ENCODE measurements around the gene TEKT2. TPM values are rescaled to one million over a fixed set of nuclear protein-coding genes. Genes with fewer than 3 reads are reported as not detected.

The TEKT2 gene
- total and polyA plus RNA-seq, 2 of the 4 experiments (the other 2 are of a cell fraction): 0.18 TPM; not detected in 1

DNA sequence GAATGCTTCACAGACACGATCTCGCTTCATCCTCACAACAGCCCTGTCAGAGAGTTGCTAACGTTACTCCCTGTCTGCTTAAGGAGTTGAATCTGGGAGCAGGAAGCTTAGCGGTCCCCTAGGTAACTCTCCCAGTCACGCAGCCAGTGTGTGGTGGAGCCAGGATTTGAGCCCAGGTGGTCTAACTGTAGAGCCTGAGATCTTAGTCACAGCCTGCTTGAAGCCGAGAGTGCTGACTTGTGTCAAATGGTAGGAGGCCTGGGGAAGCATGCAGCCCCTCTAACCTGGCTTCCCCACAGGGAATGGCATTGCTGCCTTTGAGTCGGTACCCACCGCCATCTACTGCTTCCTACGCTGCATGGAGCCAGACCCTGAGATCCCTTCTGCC, 8.9 kb downstream of the TEKT2 start:
- no peak for DNase-seq
- 100% methylated on average over 3 of the region's 9 CpGs; no CpG with 5 or more reads in 1 of the 2 experiments for WGBS, 2 experiments (ENCODE audit: extremely low coverage in 2 of 2, insufficient read length in 1 of 2)
- POLR2A ChIA-PET (ENCODE audit: unreplicated experiment): no interaction called here
- H3K27me3 ChIP-seq (ENCODE audit: control insufficient read depth, insufficient read depth, low read length): no peaks in the 10 kb centered on the region
- TF ChIP-seq, protein P1, sequence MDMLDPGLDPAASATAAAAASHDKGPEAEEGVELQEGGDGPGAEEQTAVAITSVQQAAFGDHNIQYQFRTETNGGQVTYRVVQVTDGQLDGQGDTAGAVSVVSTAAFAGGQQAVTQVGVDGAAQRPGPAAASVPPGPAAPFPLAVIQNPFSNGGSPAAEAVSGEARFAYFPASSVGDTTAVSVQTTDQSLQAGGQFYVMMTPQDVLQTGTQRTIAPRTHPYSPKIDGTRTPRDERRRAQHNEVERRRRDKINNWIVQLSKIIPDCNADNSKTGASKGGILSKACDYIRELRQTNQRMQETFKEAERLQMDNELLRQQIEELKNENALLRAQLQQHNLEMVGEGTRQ (IDR thresholded peaks at IDR 0.05; ENCODE audit: low read depth, low read length): no peak
- TF ChIP-seq SMC3 (IDR thresholded peaks at IDR 0.05; ENCODE audit: low read depth, low read length) (no peak), NFE2L2 (IDR thresholded peaks at IDR 0.05; ENCODE audit: low read depth, low read length) (no peak), RFX5 (IDR thresholded peaks at IDR 0.05; ENCODE audit: low read depth, low read length) (no peak), CEBPB (IDR thresholded peaks at IDR 0.05; ENCODE audit: low read depth, low read length) (no peak), MAFK (IDR thresholded peaks at IDR 0.05; ENCODE audit: low read depth, low read length) (no peak), MAZ (IDR thresholded peaks at IDR 0.05; ENCODE audit: borderline replicate concordance, low read depth, low read length) (no peak), FOS (IDR thresholded peaks at IDR 0.05; ENCODE audit: low read depth, low read length) (no peak), BHLHE40 (IDR thresholded peaks at IDR 0.05; ENCODE audit: low read depth, low read length) (no peak), RAD21 (IDR thresholded peaks at IDR 0.05; ENCODE audit: low read length) (no peak), MXI1 (IDR thresholded peaks at IDR 0.05; ENCODE audit: borderline replicate concordance, low read depth, low read length) (no peak), POLR2A (IDR thresholded peaks at IDR 0.05; ENCODE audit: low read depth, low read length) (no peak), CHD1 (IDR thresholded peaks at IDR 0.05; ENCODE audit: low read depth, low read length) (no peak)
- TF ChIP-seq, protein P2, sequence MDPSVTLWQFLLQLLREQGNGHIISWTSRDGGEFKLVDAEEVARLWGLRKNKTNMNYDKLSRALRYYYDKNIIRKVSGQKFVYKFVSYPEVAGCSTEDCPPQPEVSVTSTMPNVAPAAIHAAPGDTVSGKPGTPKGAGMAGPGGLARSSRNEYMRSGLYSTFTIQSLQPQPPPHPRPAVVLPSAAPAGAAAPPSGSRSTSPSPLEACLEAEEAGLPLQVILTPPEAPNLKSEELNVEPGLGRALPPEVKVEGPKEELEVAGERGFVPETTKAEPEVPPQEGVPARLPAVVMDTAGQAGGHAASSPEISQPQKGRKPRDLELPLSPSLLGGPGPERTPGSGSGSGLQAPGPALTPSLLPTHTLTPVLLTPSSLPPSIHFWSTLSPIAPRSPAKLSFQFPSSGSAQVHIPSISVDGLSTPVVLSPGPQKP (IDR thresholded peaks at IDR 0.05; ENCODE audit: borderline replicate concordance, low read depth, low read length): no peak
- TF ChIP-seq, protein P3, sequence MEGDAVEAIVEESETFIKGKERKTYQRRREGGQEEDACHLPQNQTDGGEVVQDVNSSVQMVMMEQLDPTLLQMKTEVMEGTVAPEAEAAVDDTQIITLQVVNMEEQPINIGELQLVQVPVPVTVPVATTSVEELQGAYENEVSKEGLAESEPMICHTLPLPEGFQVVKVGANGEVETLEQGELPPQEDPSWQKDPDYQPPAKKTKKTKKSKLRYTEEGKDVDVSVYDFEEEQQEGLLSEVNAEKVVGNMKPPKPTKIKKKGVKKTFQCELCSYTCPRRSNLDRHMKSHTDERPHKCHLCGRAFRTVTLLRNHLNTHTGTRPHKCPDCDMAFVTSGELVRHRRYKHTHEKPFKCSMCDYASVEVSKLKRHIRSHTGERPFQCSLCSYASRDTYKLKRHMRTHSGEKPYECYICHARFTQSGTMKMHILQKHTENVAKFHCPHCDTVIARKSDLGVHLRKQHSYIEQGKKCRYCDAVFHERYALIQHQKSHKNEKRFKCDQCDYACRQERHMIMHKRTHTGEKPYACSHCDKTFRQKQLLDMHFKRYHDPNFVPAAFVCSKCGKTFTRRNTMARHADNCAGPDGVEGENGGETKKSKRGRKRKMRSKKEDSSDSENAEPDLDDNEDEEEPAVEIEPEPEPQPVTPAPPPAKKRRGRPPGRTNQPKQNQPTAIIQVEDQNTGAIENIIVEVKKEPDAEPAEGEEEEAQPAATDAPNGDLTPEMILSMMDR (conservative IDR thresholded peaks at IDR 0.05; ENCODE audit: low read depth, low read length): no peak
- dilution Hi-C loops (cut with HindIII; ENCODE audit: low sequenced_read_pairs, unreplicated experiment): no loop called here
- peaks cover 2% of the 10 kb centered on the region; the same call in 1 of the 2 replicates for H3K4me1 ChIP-seq (ENCODE audit: control insufficient read depth, insufficient read depth, low read length)
- H3K4me2 ChIP-seq (ENCODE audit: low read depth, low read length): no peak overlapping the region
- H3K18ac ChIP-seq (ENCODE audit: low read depth, low read length): no peak overlapping the region
- no peak overlapping the region for H3K27ac ChIP-seq (ENCODE audit: insufficient read depth, low read length)
- H3K9ac ChIP-seq (ENCODE audit: low read depth, low read length): no peak overlapping the region
- H2BK120ac ChIP-seq (ENCODE audit: low read depth, low read length): no peak overlapping the region
- no peak overlapping the region for H4K5ac ChIP-seq (ENCODE audit: low read depth, low read length)
- H3K4me3 ChIP-seq (ENCODE audit: insufficient read depth, low read depth, low read length): no peak overlapping the region
- H2AFZ ChIP-seq (replicated peaks; ENCODE audit: low read length, poor library complexity): no peak overlapping the region
- no TSS peak for BruUV-seq (replicated peaks)
- peaks cover 7% of the 10 kb centered on the region; the same call in 1 of the 2 replicates for H4K20me1 ChIP-seq (ENCODE audit: insufficient read depth, low read length)
- H3K79me1 ChIP-seq (ENCODE audit: low read depth in 1 of 2, low read length in 2 of 2): peaks cover 38 to 47% of the 10 kb centered on the region in 2 experiments
- intact Hi-C loops (cut with micrococcal nuclease): no loop called here
- no peak overlapping the region for H2AK5ac ChIP-seq (ENCODE audit: low read depth, low read length)
- no peak overlapping the region for H2BK15ac ChIP-seq (ENCODE audit: low read depth, low read length)
- H4K91ac ChIP-seq (ENCODE audit: insufficient read depth, low read depth, low read length): no peak overlapping the region
- no peak overlapping the region for H2BK20ac ChIP-seq (ENCODE audit: low read depth, low read length)
- no peak overlapping the region for H3K23ac ChIP-seq (ENCODE audit: low read depth, low read length)
- in situ Hi-C loops (cut with MboI; ENCODE audit: low sequenced_read_pairs): no loop called here
- no peak for ATAC-seq (ENCODE audit: low read depth)
- peaks cover 5% of the 10 kb centered on the region; the same call in 1 of the 2 replicates for H3K9me1 ChIP-seq (ENCODE audit: insufficient read depth, low read length)
- CTCF ChIA-PET: no interaction called here
- no peak overlapping the region for H2AK9ac ChIP-seq (replicated peaks; ENCODE audit: low read depth, low read length, poor library complexity)
- H4K8ac ChIP-seq (ENCODE audit: low read depth in 2 of 2, low read length in 2 of 2): no peak overlapping the region
- no peak overlapping the region for H3K4ac ChIP-seq (ENCODE audit: low read depth, low read length)
- peaks cover 35% of the 10 kb centered on the region for H3K36me3 ChIP-seq (ENCODE audit: control insufficient read depth, insufficient read depth, low read length)
- no peak overlapping the region for H3K14ac ChIP-seq (replicated peaks; ENCODE audit: low read depth, low read length)
- no peak overlapping the region for H2BK5ac ChIP-seq (ENCODE audit: low read depth, low read length, poor library complexity, severe bottlenecking)
- H3K56ac ChIP-seq (ENCODE audit: extremely low read depth, insufficient read depth, low read length): no peak overlapping the region
- no peaks in the 10 kb centered on the region for H3K9me3 ChIP-seq (ENCODE audit: control insufficient read depth, insufficient read depth, low read length)

Data from IMR-90 (cell line).